Measurements from ENCODE around the gene SRGAP1. TPM values are rescaled to one million over a fixed set of nuclear protein-coding genes. Genes with fewer than 3 reads are reported as not detected.

Gene SRGAP1
- total and polyA plus RNA-seq, 2 of the 4 experiments (the other 2 are of a cell fraction) = 10.0 to 10.2 TPM

DNA sequence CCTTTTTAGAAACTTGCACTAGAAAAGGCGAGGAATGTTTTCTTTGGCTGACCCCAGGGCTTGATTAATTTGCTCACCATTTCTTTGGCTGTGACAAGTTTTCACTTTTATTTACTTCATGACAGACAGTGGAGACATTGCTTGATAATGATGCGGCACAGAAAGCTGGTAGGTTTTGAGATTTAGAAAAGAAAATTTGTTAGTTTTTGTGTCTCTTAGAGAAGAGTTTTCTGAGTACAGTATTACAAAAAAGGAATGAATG is 18.4 kb downstream of the SRGAP1 start:
- H3K4me1 ChIP-seq (ENCODE audit: control insufficient read depth, insufficient read depth, low read length) = peaks cover 18% of the 10 kb centered on the region

More for the DNA sequence above, 18.4 kb downstream of the SRGAP1 start:
- ATAC-seq (ENCODE audit: low read depth) (no peak), DNase-seq (no peak)
- Histone ChIP-seq H2AFZ (replicated peaks; ENCODE audit: low read length, poor library complexity) (no peak overlapping the region), H3K14ac (replicated peaks; ENCODE audit: low read depth, low read length) (no peak overlapping the region), H3K4ac (ENCODE audit: low read depth, low read length) (no peak overlapping the region), H4K8ac (ENCODE audit: low read depth in 2 of 2, low read length in 2 of 2) (no peak overlapping the region), H2BK15ac (ENCODE audit: low read depth, low read length) (no peak overlapping the region), H3K4me3 (ENCODE audit: insufficient read depth, low read depth, low read length) (no peak overlapping the region), H3K23ac (ENCODE audit: low read depth, low read length) (peak overlapping the region; percentile 21; the same call in 1 of the 2 replicates), H4K20me1 (ENCODE audit: insufficient read depth, low read length) (peaks cover 77% of the 10 kb centered on the region), H2AK9ac (replicated peaks; ENCODE audit: low read depth, low read length, poor library complexity) (no peak overlapping the region), H2BK5ac (ENCODE audit: low read depth, low read length, poor library complexity, severe bottlenecking) (no peak overlapping the region), H4K91ac (ENCODE audit: insufficient read depth, low read depth, low read length) (no peak overlapping the region), H3K56ac (ENCODE audit: extremely low read depth, insufficient read depth, low read length) (no peak overlapping the region), H3K9me3 (ENCODE audit: control insufficient read depth, insufficient read depth, low read length) (no peaks in the 10 kb centered on the region), H2AK5ac (ENCODE audit: low read depth, low read length) (no peak overlapping the region), H3K9ac (ENCODE audit: low read depth, low read length) (no peak overlapping the region), H3K79me1 (ENCODE audit: low read depth in 1 of 2, low read length in 2 of 2) (peaks cover 5 to 69% of the 10 kb centered on the region in 2 experiments), H3K9me1 (ENCODE audit: insufficient read depth, low read length) (peaks cover 7% of the 10 kb centered on the region), H3K27me3 (ENCODE audit: control insufficient read depth, insufficient read depth, low read length) (no peaks in the 10 kb centered on the region), H3K36me3 (ENCODE audit: control insufficient read depth, insufficient read depth, low read length) (peaks cover 3% of the 10 kb centered on the region; the same call in 1 of the 2 replicates), H3K18ac (ENCODE audit: low read depth, low read length) (no peak overlapping the region), H4K5ac (ENCODE audit: low read depth, low read length) (no peak overlapping the region), H3K27ac (ENCODE audit: insufficient read depth, low read length) (no peak overlapping the region; the same call in 1 of the 2 replicates), H3K4me2 (ENCODE audit: low read depth, low read length) (no peak overlapping the region; the same call in 1 of the 2 replicates), H2BK120ac (ENCODE audit: low read depth, low read length) (no peak overlapping the region), H2BK20ac (ENCODE audit: low read depth, low read length) (no peak overlapping the region)
- BruUV-seq (replicated peaks) = no TSS peak
- intact Hi-C loops (cut with micrococcal nuclease) = loop anchor here (2.0 to 5.0 kb wide), 2 partner anchors 14 to 54 kb away; no protein-coding TSS in a partner anchor
- dilution Hi-C loops (cut with HindIII; ENCODE audit: low sequenced_read_pairs, unreplicated experiment) = no loop called here
- CTCF ChIA-PET = interaction anchor here (1.3 kb wide), 1 partner anchor 25 kb away, joined by 3 read pairs; no protein-coding TSS in a partner anchor
- POLR2A ChIA-PET (ENCODE audit: unreplicated experiment) = no interaction called here
- in situ Hi-C loops (cut with MboI; ENCODE audit: low sequenced_read_pairs) = no loop called here
- WGBS, 2 experiments (ENCODE audit: extremely low coverage in 2 of 2, insufficient read length in 1 of 2) = no CpG with 5 or more reads among the region's 2 CpGs
- TF ChIP-seq MAFK (IDR thresholded peaks at IDR 0.05; ENCODE audit: low read depth, low read length) (no peak), CHD1 (IDR thresholded peaks at IDR 0.05; ENCODE audit: low read depth, low read length) (no peak), BHLHE40 (IDR thresholded peaks at IDR 0.05; ENCODE audit: low read depth, low read length) (no peak), RFX5 (IDR thresholded peaks at IDR 0.05; ENCODE audit: low read depth, low read length) (no peak), SMC3 (IDR thresholded peaks at IDR 0.05; ENCODE audit: low read depth, low read length) (no peak), MXI1 (IDR thresholded peaks at IDR 0.05; ENCODE audit: borderline replicate concordance, low read depth, low read length) (no peak), NFE2L2 (IDR thresholded peaks at IDR 0.05; ENCODE audit: low read depth, low read length) (no peak), RCOR1 (IDR thresholded peaks at IDR 0.05; ENCODE audit: insufficient replicate concordance, low read length) (no peak), POLR2A (IDR thresholded peaks at IDR 0.05; ENCODE audit: low read depth, low read length) (no peak), MAZ (IDR thresholded peaks at IDR 0.05; ENCODE audit: borderline replicate concordance, low read depth, low read length) (no peak), CEBPB (IDR thresholded peaks at IDR 0.05; ENCODE audit: low read depth, low read length) (no peak), RAD21 (IDR thresholded peaks at IDR 0.05; ENCODE audit: low read length) (no peak), FOS (IDR thresholded peaks at IDR 0.05; ENCODE audit: low read depth, low read length) (no peak)
- TF ChIP-seq, protein P1, sequence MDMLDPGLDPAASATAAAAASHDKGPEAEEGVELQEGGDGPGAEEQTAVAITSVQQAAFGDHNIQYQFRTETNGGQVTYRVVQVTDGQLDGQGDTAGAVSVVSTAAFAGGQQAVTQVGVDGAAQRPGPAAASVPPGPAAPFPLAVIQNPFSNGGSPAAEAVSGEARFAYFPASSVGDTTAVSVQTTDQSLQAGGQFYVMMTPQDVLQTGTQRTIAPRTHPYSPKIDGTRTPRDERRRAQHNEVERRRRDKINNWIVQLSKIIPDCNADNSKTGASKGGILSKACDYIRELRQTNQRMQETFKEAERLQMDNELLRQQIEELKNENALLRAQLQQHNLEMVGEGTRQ (IDR thresholded peaks at IDR 0.05; ENCODE audit: low read depth, low read length) = no peak
- TF ChIP-seq, protein P2, sequence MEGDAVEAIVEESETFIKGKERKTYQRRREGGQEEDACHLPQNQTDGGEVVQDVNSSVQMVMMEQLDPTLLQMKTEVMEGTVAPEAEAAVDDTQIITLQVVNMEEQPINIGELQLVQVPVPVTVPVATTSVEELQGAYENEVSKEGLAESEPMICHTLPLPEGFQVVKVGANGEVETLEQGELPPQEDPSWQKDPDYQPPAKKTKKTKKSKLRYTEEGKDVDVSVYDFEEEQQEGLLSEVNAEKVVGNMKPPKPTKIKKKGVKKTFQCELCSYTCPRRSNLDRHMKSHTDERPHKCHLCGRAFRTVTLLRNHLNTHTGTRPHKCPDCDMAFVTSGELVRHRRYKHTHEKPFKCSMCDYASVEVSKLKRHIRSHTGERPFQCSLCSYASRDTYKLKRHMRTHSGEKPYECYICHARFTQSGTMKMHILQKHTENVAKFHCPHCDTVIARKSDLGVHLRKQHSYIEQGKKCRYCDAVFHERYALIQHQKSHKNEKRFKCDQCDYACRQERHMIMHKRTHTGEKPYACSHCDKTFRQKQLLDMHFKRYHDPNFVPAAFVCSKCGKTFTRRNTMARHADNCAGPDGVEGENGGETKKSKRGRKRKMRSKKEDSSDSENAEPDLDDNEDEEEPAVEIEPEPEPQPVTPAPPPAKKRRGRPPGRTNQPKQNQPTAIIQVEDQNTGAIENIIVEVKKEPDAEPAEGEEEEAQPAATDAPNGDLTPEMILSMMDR (conservative IDR thresholded peaks at IDR 0.05; ENCODE audit: low read depth, low read length) = no peak
- TF ChIP-seq, protein P3, sequence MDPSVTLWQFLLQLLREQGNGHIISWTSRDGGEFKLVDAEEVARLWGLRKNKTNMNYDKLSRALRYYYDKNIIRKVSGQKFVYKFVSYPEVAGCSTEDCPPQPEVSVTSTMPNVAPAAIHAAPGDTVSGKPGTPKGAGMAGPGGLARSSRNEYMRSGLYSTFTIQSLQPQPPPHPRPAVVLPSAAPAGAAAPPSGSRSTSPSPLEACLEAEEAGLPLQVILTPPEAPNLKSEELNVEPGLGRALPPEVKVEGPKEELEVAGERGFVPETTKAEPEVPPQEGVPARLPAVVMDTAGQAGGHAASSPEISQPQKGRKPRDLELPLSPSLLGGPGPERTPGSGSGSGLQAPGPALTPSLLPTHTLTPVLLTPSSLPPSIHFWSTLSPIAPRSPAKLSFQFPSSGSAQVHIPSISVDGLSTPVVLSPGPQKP (IDR thresholded peaks at IDR 0.05; ENCODE audit: borderline replicate concordance, low read depth, low read length) = no peak
